Measurements from ENCODE around the gene DEDD. TPM values are rescaled to one million over a fixed set of nuclear protein-coding genes. Genes with fewer than 3 reads are reported as not detected.

The DEDD gene
- total RNA-seq, 1 experiment from 2014 or later, result 44.7 TPM

DNA sequence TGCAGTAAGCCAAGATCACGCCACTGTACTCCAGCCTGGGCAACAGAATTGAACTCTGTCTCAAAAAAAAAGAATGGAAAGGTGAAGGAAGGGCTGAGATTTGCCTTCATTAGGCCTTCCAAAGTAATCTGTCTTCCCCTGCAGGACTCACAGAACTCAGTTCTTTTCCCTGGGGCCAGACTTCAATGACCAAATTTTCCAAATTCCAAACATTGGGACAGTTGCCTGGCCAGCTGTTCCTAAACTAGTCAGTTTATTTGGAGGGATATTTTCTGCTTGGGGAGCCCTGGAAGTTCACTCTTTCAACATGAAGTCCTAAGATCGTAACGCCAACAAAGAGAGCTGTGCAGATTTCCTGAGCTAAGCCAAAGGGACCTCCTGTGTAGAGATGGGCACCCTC, 5.4 kb upstream of the DEDD start:
- no peak overlapping the region for H3K27ac Mint-ChIP-seq
- no peak overlapping the region for H3K4ac ChIP-seq (ENCODE audit: low read depth, low read length)
- no peaks in the 10 kb centered on the region for H3K9me3 ChIP-seq (ENCODE audit: control insufficient read depth, low read depth, low read length)
- no peaks in the 10 kb centered on the region for H3K9me3 Mint-ChIP-seq
- H2AK5ac ChIP-seq (ENCODE audit: insufficient read length, low read length), result no peak overlapping the region
- no peak overlapping the region for H2BK5ac ChIP-seq (ENCODE audit: insufficient read length, low read length)
- no peaks in the 10 kb centered on the region for H3K27me3 Mint-ChIP-seq (ENCODE audit: low read depth)
- H3K14ac ChIP-seq (ENCODE audit: insufficient read depth, low read length), result no peak overlapping the region
- peaks cover 0 to 2% (median 0%) of the 10 kb centered on the region in 3 experiments; a peak in 1 of 7 replicates for H3K36me3 Mint-ChIP-seq (ENCODE audit: insufficient read depth in 1 of 3, low read depth in 3 of 3)
- H3K27ac ChIP-seq (ENCODE audit: insufficient read length, low read depth, low read length), result no peak overlapping the region
- H2BK120ac ChIP-seq (ENCODE audit: low read depth, low read length, poor library complexity, severe bottlenecking), result no peak overlapping the region
- no peak overlapping the region for H3T11ph ChIP-seq (ENCODE audit: low read length)
- no CpG with 5 or more reads among the region's 3 CpGs for WGBS (ENCODE audit: extremely low coverage, insufficient read length, low lambda C conversion rate)
- no peak overlapping the region for H3K56ac ChIP-seq (ENCODE audit: insufficient read length, low read depth, low read length)
- peaks cover 4% of the 10 kb centered on the region for H3K79me1 ChIP-seq (ENCODE audit: insufficient read depth, low read depth, low read length, poor library complexity, severe bottlenecking)
- H3K4me3 Mint-ChIP-seq, result no peak overlapping the region
- H3K4me2 ChIP-seq (ENCODE audit: insufficient read depth, insufficient read length, low read length), result no peak overlapping the region
- no peak overlapping the region for H4K5ac ChIP-seq (ENCODE audit: insufficient read length, low read depth, low read length)
- no peak overlapping the region for H2AFZ ChIP-seq (ENCODE audit: low read length)
- H3K18ac ChIP-seq (ENCODE audit: insufficient read length, low read depth, low read length), result no peak overlapping the region
- no peak overlapping the region for H4K8ac ChIP-seq (replicated peaks; ENCODE audit: insufficient read length, low read depth, low read length)
- no peaks in the 10 kb centered on the region for H3K4me1 ChIP-seq (ENCODE audit: insufficient read depth, low read length)
- peaks cover 6% of the 10 kb centered on the region for H3K23me2 ChIP-seq (ENCODE audit: insufficient read length, low read depth, low read length, poor library complexity, severe bottlenecking)
- no peak for DNase-seq
- H3K27me3 ChIP-seq (ENCODE audit: insufficient read depth, low read length), result no peaks in the 10 kb centered on the region
- H3K9ac ChIP-seq (ENCODE audit: extremely low read depth, insufficient read length, low read length), result no peak overlapping the region
- no peaks in the 10 kb centered on the region for H4K20me1 ChIP-seq (ENCODE audit: control insufficient read depth, insufficient read depth, insufficient read length)
- no peak overlapping the region for H3K23ac ChIP-seq (ENCODE audit: insufficient read length, low read depth, low read length)
- H3K79me2 ChIP-seq (ENCODE audit: insufficient read depth, low read length), result peaks cover 3% of the 10 kb centered on the region; the same call in 1 of the 2 replicates
- H4K91ac ChIP-seq (ENCODE audit: insufficient read length, low read depth, low read length), result no peak overlapping the region
- TF ChIP-seq, protein P1, sequence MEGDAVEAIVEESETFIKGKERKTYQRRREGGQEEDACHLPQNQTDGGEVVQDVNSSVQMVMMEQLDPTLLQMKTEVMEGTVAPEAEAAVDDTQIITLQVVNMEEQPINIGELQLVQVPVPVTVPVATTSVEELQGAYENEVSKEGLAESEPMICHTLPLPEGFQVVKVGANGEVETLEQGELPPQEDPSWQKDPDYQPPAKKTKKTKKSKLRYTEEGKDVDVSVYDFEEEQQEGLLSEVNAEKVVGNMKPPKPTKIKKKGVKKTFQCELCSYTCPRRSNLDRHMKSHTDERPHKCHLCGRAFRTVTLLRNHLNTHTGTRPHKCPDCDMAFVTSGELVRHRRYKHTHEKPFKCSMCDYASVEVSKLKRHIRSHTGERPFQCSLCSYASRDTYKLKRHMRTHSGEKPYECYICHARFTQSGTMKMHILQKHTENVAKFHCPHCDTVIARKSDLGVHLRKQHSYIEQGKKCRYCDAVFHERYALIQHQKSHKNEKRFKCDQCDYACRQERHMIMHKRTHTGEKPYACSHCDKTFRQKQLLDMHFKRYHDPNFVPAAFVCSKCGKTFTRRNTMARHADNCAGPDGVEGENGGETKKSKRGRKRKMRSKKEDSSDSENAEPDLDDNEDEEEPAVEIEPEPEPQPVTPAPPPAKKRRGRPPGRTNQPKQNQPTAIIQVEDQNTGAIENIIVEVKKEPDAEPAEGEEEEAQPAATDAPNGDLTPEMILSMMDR (conservative IDR thresholded peaks at IDR 0.05), result no peak
- H2BK15ac ChIP-seq (ENCODE audit: low read depth, low read length), result no peak overlapping the region
- no peak overlapping the region for H2BK20ac ChIP-seq (ENCODE audit: low read depth, low read length, poor library complexity, severe bottlenecking)
- no peaks in the 10 kb centered on the region for H3K4me1 Mint-ChIP-seq
- no peak overlapping the region for H2BK12ac ChIP-seq (ENCODE audit: insufficient read length, low read depth, low read length)
